GM21619 (cell line): ENCODE data around the gene DYDC1.
"Not testable (repeated sequence)": the region's sequence is repeated elsewhere in the genome, so short reads cannot be mapped to it uniquely, and the experiment has no call there.

Experiments
- ATAC-seq: cut with Tn5 transposase; IDR thresholded peaks from one replicate; pipeline ENCODE4 v1.9.1; 2021; ENCODE audit not compliant: unreplicated experiment

DYDC1 gene

GRCh38 chr10:80344912-80345311 lies 11.6 kb downstream of the DYDC1 start:
- no peak for ATAC-seq

GRCh38 chr10:80344276-80344675 lies 12.3 kb downstream of the DYDC1 start:
- ATAC-seq, result no peak

GRCh38 chr10:80333983-80334382 lies 22.6 kb downstream of the DYDC1 start:
- no peak for ATAC-seq

GRCh38 chr10:80324891-80325364 lies 31.6 kb downstream of the DYDC1 start:
- ATAC-seq, result no peak

- no peak for ATAC-seq
Measured at GRCh38 chr10:80324086-80324485, 32.5 kb downstream of the DYDC1 start.

GRCh38 chr10:80323311-80323710 lies 33.2 kb downstream of the DYDC1 start:
- no peak for ATAC-seq

GRCh38 chr10:80322711-80323110 lies 33.8 kb downstream of the DYDC1 start:
- no peak for ATAC-seq

- no peak for ATAC-seq
Measured at GRCh38 chr10:80322158-80322557, 34.4 kb downstream of the DYDC1 start.

- no peak for ATAC-seq
Measured at GRCh38 chr10:80321183-80321582, 35.4 kb downstream of the DYDC1 start.

- no peak for ATAC-seq
Measured at GRCh38 chr10:80320377-80320776, 36.2 kb downstream of the DYDC1 start.

- no peak for ATAC-seq
Measured at GRCh38 chr10:80319725-80320290, 36.7 kb downstream of the DYDC1 start.

GRCh38 chr10:80319318-80319717 lies 37.2 kb downstream of the DYDC1 start:
- ATAC-seq, result no peak

- no peak for ATAC-seq
Measured at GRCh38 chr10:80318742-80319141, 37.8 kb downstream of the DYDC1 start.

GRCh38 chr10:80315391-80315790 lies 41.2 kb downstream of the DYDC1 start:
- no peak for ATAC-seq

- ATAC-seq, result no peak
Measured at GRCh38 chr10:80313523-80313922, 43.0 kb downstream of the DYDC1 start.

GRCh38 chr10:80305989-80306388 lies 50.6 kb downstream of the DYDC1 start:
- ATAC-seq, result not testable (repeated sequence)

GRCh38 chr10:80296942-80297341 lies 59.6 kb downstream of the DYDC1 start:
- ATAC-seq, result no peak

GRCh38 chr10:80292607-80293239 lies 63.8 kb downstream of the DYDC1 start:
- ATAC-seq, result no peak

- no peak for ATAC-seq
Measured at GRCh38 chr10:80290474-80291220, 65.9 kb downstream of the DYDC1 start.

- no peak for ATAC-seq
Measured at GRCh38 chr10:80289451-80290287, 66.9 kb downstream of the DYDC1 start, which contains the start of gene MAT1A. Gene MAT1A (minus strand): TSS chr10:80289658. CDS start chr10:80289423, 235 bp downstream.

GRCh38 chr10:80288849-80289248 lies 67.7 kb downstream of the DYDC1 start:
- ATAC-seq, result no peak
